22Rv1 (cell line): ENCODE measurements around the gene PPP3CA.

Source experiments
- H3K27ac ChIP-seq: fragments of 450-650 bp; 2 replicates; pipeline ENCODE4 v1.5.1; 2017
- CTCF ChIP-seq: fragments of 450-650 bp; IDR thresholded peaks from 2 replicates; pipeline ENCODE4 v1.5.1; 2017; ENCODE audit warnings: mild to moderate bottlenecking
- ZFX ChIP-seq: fragments of 450-650 bp; IDR thresholded peaks from 2 replicates; pipeline ENCODE4 v1.6.1; 2017; ENCODE audit warnings: antibody characterized with exemption, borderline replicate concordance

Gene PPP3CA

GRCh38 chr4:101355767-101356702 lies 8.7 kb upstream of the PPP3CA start:
- no peak for TF ChIP-seq CTCF
- TF ChIP-seq ZFX = no peak
- no peak overlapping the region for H3K27ac ChIP-seq

DNA sequence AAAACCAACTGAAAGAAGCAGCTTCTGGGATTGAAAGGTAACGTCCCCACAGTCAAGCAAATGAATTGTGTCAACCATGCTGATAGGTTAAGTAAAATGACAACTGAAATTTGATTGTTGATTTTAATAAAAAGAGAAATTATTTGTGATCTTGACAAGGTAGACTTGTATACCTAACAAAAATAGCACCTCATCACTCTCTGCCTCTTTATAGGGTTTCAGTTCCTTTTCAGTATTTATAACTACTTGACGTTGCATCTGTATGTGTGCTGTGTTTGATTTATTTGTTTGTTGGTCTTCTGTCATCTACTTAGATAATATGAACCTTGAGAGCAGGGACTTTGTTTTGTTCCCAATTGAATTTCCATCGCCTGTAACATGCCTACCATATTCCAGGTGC lies 7.9 kb upstream of the PPP3CA start:
- H3K27ac ChIP-seq = no peak overlapping the region

GRCh38 chr4:101349801-101350064 lies 2.4 kb upstream of the PPP3CA start:
- H3K27ac ChIP-seq = peak overlapping the region; percentile 98
- no peak for TF ChIP-seq ZFX
- TF ChIP-seq CTCF = no peak

More for the DNA sequence above, 7.9 kb upstream of the PPP3CA start:
- TF ChIP-seq CTCF = no peak
- no peak for TF ChIP-seq ZFX

DNA sequence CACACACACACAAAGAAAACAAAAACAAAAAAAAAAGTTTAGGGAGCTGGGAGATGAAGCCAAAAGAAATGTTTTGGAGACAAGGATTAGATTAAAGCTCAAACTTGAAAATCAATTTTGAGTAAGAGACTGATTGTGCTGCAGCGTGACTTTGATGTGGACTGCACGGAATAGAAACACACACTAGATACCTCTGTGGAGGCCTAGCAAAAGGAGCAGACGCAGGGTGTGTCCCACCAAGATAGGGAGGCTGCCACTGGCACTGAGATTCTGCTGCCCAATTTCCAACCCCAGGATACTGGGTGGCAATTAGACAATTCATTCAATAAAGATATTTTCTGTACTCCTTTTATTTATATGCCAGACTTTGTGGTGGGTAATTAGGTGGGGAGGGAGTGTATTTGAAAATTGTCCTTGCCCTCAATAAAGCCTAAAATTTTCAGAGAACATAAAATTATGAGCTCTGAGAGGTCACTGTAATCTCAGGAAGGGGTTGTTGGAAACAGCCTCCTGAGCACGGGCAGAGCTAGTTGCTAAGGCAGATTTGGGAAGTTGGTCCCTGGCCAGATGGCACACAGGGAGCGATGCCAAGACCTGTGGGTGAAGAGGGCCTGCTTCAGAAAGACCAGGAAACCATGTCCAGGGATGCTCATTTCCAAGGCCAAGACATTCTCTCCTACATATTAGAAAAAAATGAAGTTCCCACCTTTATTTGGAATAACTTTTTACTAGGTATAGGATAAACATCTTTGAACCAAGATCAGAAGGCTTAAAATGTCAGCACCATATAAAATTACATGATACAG lies 1.9 kb upstream of the PPP3CA start:
- peak overlapping the region; percentile 98 for H3K27ac ChIP-seq
- TF ChIP-seq CTCF = no peak
- no peak for TF ChIP-seq ZFX

DNA sequence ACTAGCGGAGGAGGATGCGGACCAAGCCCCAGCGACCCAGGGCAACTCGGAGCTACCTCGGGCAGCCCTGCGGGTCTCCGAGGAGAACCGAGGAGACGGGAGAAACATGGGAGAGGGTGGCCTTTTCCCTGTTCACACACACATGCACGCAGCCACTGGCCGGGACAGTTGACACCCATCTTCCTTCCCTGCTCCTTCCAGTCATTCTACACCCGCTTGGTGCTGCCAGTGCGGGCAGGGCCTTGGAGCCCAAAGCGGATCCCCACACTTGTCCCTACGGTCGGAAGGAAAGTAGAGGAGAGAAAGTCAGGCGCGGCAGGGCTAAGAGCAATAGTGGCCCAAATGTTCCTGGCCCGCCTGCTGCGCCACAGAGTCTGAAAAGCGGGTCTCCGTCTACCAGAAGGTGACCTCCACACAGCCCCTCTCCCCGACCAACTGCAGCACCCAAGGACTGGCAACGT lies 1.1 kb upstream of the PPP3CA start:
- TF ChIP-seq CTCF = 0 out of 2 replicates have a peak, but pooled peaks have one; percentile 0
- TF ChIP-seq ZFX = no peak

DNA sequence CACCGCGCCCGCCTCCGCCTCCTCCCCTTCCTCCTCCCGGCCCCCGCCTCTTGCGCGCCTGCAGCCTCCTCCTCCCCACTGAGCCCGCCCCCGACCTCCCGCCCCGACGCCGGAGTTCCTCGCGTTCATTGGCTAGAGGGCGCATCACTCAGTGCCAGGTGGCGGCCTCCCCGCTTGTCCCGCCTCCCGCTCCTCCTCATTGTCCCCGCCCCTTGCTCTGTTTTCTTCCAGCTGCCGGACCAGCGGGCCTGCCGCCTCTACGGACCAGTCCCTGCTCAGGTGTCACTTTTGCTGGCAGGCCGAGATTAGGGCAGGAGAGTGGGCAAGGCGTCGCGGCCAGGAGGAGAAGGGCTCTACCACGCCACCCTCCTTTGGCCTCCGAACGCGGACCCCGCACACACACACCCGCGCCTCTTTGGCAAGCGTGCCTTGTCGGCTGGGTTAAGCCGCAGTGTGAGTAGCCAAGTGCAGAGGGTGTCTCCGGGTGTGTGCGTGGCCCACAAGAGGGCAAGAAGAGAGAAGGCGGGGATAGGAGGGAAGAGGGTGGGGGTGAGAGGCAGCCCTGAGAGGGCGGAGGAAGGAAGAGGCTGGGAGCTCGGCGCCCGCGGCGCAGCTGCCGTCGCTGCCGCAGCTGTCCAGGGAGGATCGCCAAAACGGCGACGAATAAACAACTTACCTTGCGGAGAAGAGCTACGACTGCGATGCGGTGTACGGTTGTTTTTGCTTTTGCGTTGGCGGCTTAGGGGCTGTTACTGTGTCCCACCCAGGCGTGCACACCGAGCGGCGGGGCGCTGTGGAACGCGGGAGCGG lies 436 bp upstream of the PPP3CA start:
- H3K27ac ChIP-seq = peak overlapping the region; percentile 98
- 0 out of 2 replicates have a peak, but pooled peaks have one; percentile 7 for TF ChIP-seq CTCF
- no peak for TF ChIP-seq ZFX

More for the DNA sequence above, 1.1 kb upstream of the PPP3CA start:
- peak overlapping the region; percentile 98 for H3K27ac ChIP-seq
